K562 (cell line): Measurements from ENCODE around the gene CCNY. TPM values are rescaled to one million over a fixed set of nuclear protein-coding genes. Genes with fewer than 3 reads are reported as not detected.

Experiments
- ATF3 ChIP-seq, 2 experiments: fragments of 450-650 bp in 1 of 2; sonication (generic) in 1 of 2; formaldehyde crosslinking in 1 of 2; IDR thresholded peaks in 1 of 2; conservative IDR thresholded peaks in 1 of 2; 2 replicates each; pipeline versions ENCODE4 v1.6.1 to v1.8.1; 2016 to 2023; ENCODE audit warnings: mild to moderate bottlenecking in 2 of 2, moderate library complexity in 2 of 2, inconsistent platforms in 1 of 2, missing genetic modification reagents in 1 of 2
- CLOCK ChIP-seq: fragments of 250-450 bp; sonication (Bioruptor Pico); IDR thresholded peaks from 2 replicates; pipeline ENCODE4 v1.4.0; 2020; ENCODE audit warnings: mild to moderate bottlenecking, moderate library complexity, borderline replicate concordance
- E4F1 ChIP-seq: fragments of 250-450 bp; sonication (Bioruptor Pico); IDR thresholded peaks from 2 replicates; pipeline ENCODE4 v1.5.0; 2021; ENCODE audit warnings: mild to moderate bottlenecking, borderline replicate concordance
- ELF4 ChIP-seq: fragments of 450-650 bp; formaldehyde crosslinking; IDR thresholded peaks from 2 replicates; pipeline ENCODE4 v1.4.0; 2022; ENCODE audit warnings: missing genetic modification characterization
- ELK3 ChIP-seq: fragments of 450-650 bp; formaldehyde crosslinking; IDR thresholded peaks from 2 replicates; pipeline ENCODE4 v1.4.0; 2020; ENCODE audit warnings: mild to moderate bottlenecking
- HEY1 ChIP-seq: fragments of 250-450 bp; sonication (Bioruptor Pico); IDR thresholded peaks from 2 replicates; pipeline ENCODE4 v1.5.0; 2020; ENCODE audit warnings: mild to moderate bottlenecking, moderate library complexity, borderline replicate concordance
- HNRNPUL1 ChIP-seq: fragments of 200-400 bp; formaldehyde crosslinking; IDR thresholded peaks from 2 replicates; pipeline ENCODE4 v1.6.1; 2017; ENCODE audit warnings: low read length
- MYC ChIP-seq, 2 experiments: fragments of 250-450 bp in 1 of 2; sonication (Bioruptor Pico) in 1 of 2; IDR thresholded peaks; 2 replicates each; pipeline versions ENCODE4 v1.5.1 to v1.6.1; 2012 to 2021; ENCODE audit warnings: low read depth in 2 of 2, borderline replicate concordance in 1 of 2, improper control_type of control experiment in 1 of 2, low read length in 1 of 2, mild to moderate bottlenecking in 1 of 2, moderate library complexity in 1 of 2
- SP2 ChIP-seq: IDR thresholded peaks from 2 replicates; pipeline ENCODE4 v1.6.1; 2011; ENCODE audit warnings: mild to moderate bottlenecking, low read depth, low read length, moderate library complexity; ENCODE audit not compliant: poor library complexity, severe bottlenecking; ENCODE audit errors: extremely low read depth
- TEAD2 ChIP-seq: fragments of 450-650 bp; IDR thresholded peaks from 2 replicates; pipeline ENCODE4 v1.6.1; 2016; ENCODE audit warnings: missing genetic modification characterization, control low read depth, missing compliant biosample characterization
- THAP7 ChIP-seq: fragments of 250-450 bp; sonication (Bioruptor Pico); IDR thresholded peaks from 2 replicates; pipeline ENCODE4 v1.5.0; 2021
- ZBTB12 ChIP-seq: fragments of 250-450 bp; sonication (Bioruptor Pico); IDR thresholded peaks from 2 replicates; pipeline ENCODE4 v1.4.0; 2020
- ZNF311 ChIP-seq: fragments of 250-450 bp; sonication (Bioruptor Pico); IDR thresholded peaks from 2 replicates; pipeline ENCODE4 v1.4.0; 2020; ENCODE audit warnings: mild to moderate bottlenecking, moderate library complexity
- ZNF644 ChIP-seq: fragments of 200-800 bp; sonication (Bioruptor generic); IDR thresholded peaks from 2 replicates; pipeline ENCODE4 v1.6.1; 2016; ENCODE audit warnings: low read depth, missing genetic modification characterization, missing compliant biosample characterization
- polyA plus RNA-seq, 8 experiments: library from polyadenylated mRNA; depleted of rRNA in 4 of 8; stranded (reverse) in 5 of 8; unstranded in 3 of 8; fragments of >200 nt; fragmentation: Nextera tagmentation in 2 of 8; fragmentation: Illumina TruSeq in 1 of 8; extraction: Ambion mirVana in 2 of 8; extraction: Trizol in 1 of 8; gene quantifications; 2 replicates each; pipeline versions ENCODE4 v1.2.1 to v1.2.3, GENCODE V29; 2011 to 2014; ENCODE audit warnings: inconsistent platforms in 1 of 8, missing spikeins in 1 of 8
- total RNA-seq, 7 experiments: library from RNA; depleted of rRNA in 6 of 7; stranded (reverse); fragments of >200 nt in 6 of 7; fragmentation: Illumina TruSeq in 2 of 7; extraction: Trizol in 2 of 7; gene quantifications; 2 replicates each; pipeline versions ENCODE4 v1.2.1 to v1.2.3, GENCODE V29; 2011 to 2021; ENCODE audit warnings: low replicate concordance in 1 of 7

Gene CCNY
- total and polyA plus RNA-seq, 9 of the 15 experiments (the other 6 are each of a cell fraction or from before 2014, with no cell fraction given) = 8.4 to 109 (median 38.6) TPM

GRCh38 chr10:35392482-35393228, 56.3 kb downstream of the CCNY start (continued):
- no peak; the same call in 1 of the 2 replicates for TF ChIP-seq ZNF644
- TF ChIP-seq ZBTB12 (CRISPR knock-in tag) = 0 out of 2 replicates have a peak, but pooled peaks have one; percentile 6
- no peak for TF ChIP-seq E4F1 (CRISPR knock-in tag)
- no peak for TF ChIP-seq HNRNPUL1
- 0 out of 2 replicates have a peak, but pooled peaks have one; percentile 35 for TF ChIP-seq ELF4 (CRISPR knock-in tag)
- TF ChIP-seq ATF3 (IDR thresholded peaks at IDR 0.05) = no peak
- TF ChIP-seq ATF3 (CRISPR knock-in tag; conservative IDR thresholded peaks at IDR 0.05) = no peak
- no peak for TF ChIP-seq THAP7 (CRISPR knock-in tag)
- TF ChIP-seq ELK3 (CRISPR knock-in tag) = no peak
- TF ChIP-seq TEAD2 (tag) = peak; percentile 35; the same call in 1 of the 2 replicates
- no peak for TF ChIP-seq CLOCK (CRISPR knock-in tag)
- no peak for TF ChIP-seq MYC (IDR thresholded peaks at IDR 0.05; ENCODE audit: low read depth, low read length)
- peak; percentile 45; the same call in 1 of the 2 replicates for TF ChIP-seq MYC (CRISPR knock-in tag; IDR thresholded peaks at IDR 0.05; ENCODE audit: borderline replicate concordance, low read depth)
- TF ChIP-seq HEY1 = no peak
- TF ChIP-seq ZNF311 (CRISPR knock-in tag) = 0 out of 2 replicates have a peak, but pooled peaks have one; percentile 7
- no peak for TF ChIP-seq SP2
